DOHH2 (cell line): ENCODE data around the gene CENPC.

Experiments
- H3F3A ChIP-seq: fragments of 200-600 bp; sonication (generic), shearing (Covaris generic); 2 replicates; pipeline ENCODE4 v1.6.0; 2016; ENCODE audit warnings: antibody characterized with exemption, mild to moderate bottlenecking; ENCODE audit not compliant: control insufficient read depth, insufficient read depth
- H3K27ac ChIP-seq: fragments of 200-600 bp; sonication (generic); 2 replicates; pipeline ENCODE4 v1.5.1; 2014; ENCODE audit warnings: low read depth, mild to moderate bottlenecking, low read length, moderate library complexity
- H3K27me3 ChIP-seq: fragments of 200-600 bp; sonication (generic); 2 replicates; pipeline ENCODE4 v1.6.1; 2014; ENCODE audit warnings: mild to moderate bottlenecking, low read length, mixed read lengths; ENCODE audit not compliant: control insufficient read depth
- H3K36me3 ChIP-seq: fragments of 200-600 bp; sonication (generic); 2 replicates; pipeline ENCODE4 v1.6.1; 2014; ENCODE audit warnings: mild to moderate bottlenecking, low read length, moderate library complexity, mixed read lengths; ENCODE audit not compliant: control insufficient read depth
- H3K4me1 ChIP-seq: fragments of 200-600 bp; sonication (generic); 2 replicates; pipeline ENCODE4 v1.6.1; 2014; ENCODE audit warnings: mild to moderate bottlenecking, low read length, mixed read lengths; ENCODE audit not compliant: control insufficient read depth
- H3K4me2 ChIP-seq: fragments of 200-600 bp; sonication (generic); 2 replicates; pipeline ENCODE4 v1.6.0; 2014; ENCODE audit warnings: mild to moderate bottlenecking, low read length, moderate library complexity
- H3K4me3 ChIP-seq: fragments of 200-600 bp; sonication (generic); 2 replicates; pipeline ENCODE4 v1.5.1; 2014; ENCODE audit warnings: mild to moderate bottlenecking, low read length, mixed read lengths
- H3K79me2 ChIP-seq: fragments of 200-600 bp; sonication (generic); 2 replicates; pipeline ENCODE4 v1.6.1; 2014; ENCODE audit warnings: mild to moderate bottlenecking, low read length, mixed read lengths; ENCODE audit not compliant: control insufficient read depth
- H3K9me2 ChIP-seq: fragments of 200-600 bp; sonication (generic); replicated peaks from 2 replicates; pipeline ENCODE4 v1.6.1; 2014; ENCODE audit warnings: mild to moderate bottlenecking, low read length, mixed read lengths; ENCODE audit not compliant: control insufficient read depth
- H3K9me3 ChIP-seq: fragments of 200-600 bp; sonication (generic); 2 replicates; pipeline ENCODE4 v1.6.1; 2014; ENCODE audit warnings: antibody characterized with exemption, low read length, mixed read lengths; ENCODE audit not compliant: control insufficient read depth, insufficient read depth
- H4K20me1 ChIP-seq: fragments of 200-600 bp; sonication (generic); 2 replicates; pipeline ENCODE4 v1.6.0; 2014; ENCODE audit warnings: low read depth, mild to moderate bottlenecking, antibody characterized with exemption, low read length, moderate library complexity; ENCODE audit not compliant: control insufficient read depth, insufficient read depth
- CTCF ChIP-seq: fragments of 200-600 bp; sonication (generic); IDR thresholded peaks from one replicate; pipeline ENCODE4 v1.5.1; 2014; ENCODE audit warnings: antibody characterized with exemption, mild to moderate bottlenecking, low read depth, low read length; ENCODE audit not compliant: poor library complexity, severe bottlenecking
- EZH2phosphoT487 ChIP-seq: fragments of 200-600 bp; sonication (generic); IDR thresholded peaks from 2 replicates; pipeline ENCODE4 v1.6.1; 2017; ENCODE audit warnings: borderline replicate concordance, mild to moderate bottlenecking, antibody characterized with exemption, low read length, moderate library complexity, mixed read lengths

The CENPC gene

GRCh38 chr4:67565284-67565683 is 20.0 kb upstream of the CENPC start:
- peaks cover 76% of the 10 kb centered on the region for H3K36me3 ChIP-seq
- H3K4me3 ChIP-seq, result 0 out of 2 replicates have a peak overlapping the region, but pooled peaks have one; percentile 56
- peaks cover 98% of the 10 kb centered on the region for H3K79me2 ChIP-seq
- H3K4me2 ChIP-seq, result peak overlapping the region; percentile 77
- peaks cover 10% of the 10 kb centered on the region for H3F3A ChIP-seq
- no peaks in the 10 kb centered on the region for H3K27me3 ChIP-seq
- peaks cover 5% of the 10 kb centered on the region for H4K20me1 ChIP-seq
- no peaks in the 10 kb centered on the region for H3K9me2 ChIP-seq
- no peaks in the 10 kb centered on the region for H3K9me3 ChIP-seq
- H3K4me1 ChIP-seq, result peaks cover 85% of the 10 kb centered on the region
- TF ChIP-seq EZH2phosphoT487, result no peak
- no peak for TF ChIP-seq CTCF
- peak overlapping the region; percentile 58; the same call in 1 of the 2 replicates for H3K27ac ChIP-seq

GRCh38 chr4:67558493-67558892 is 13.2 kb upstream of the CENPC start, which contains the start of gene STAP1:
STAP1 (plus strand) TSS chr4:67558727; CDS start chr4:67558810, 83 bp downstream.
- H3K9me2 ChIP-seq, result no peaks in the 10 kb centered on the region
- no peaks in the 10 kb centered on the region for H3K9me3 ChIP-seq
- H3K27ac ChIP-seq, result peak within 1 kb of the TSS; percentile 79
- H3K4me3 ChIP-seq, result peak within 1 kb of the TSS; percentile 90
- TF ChIP-seq EZH2phosphoT487 (no peak), CTCF (no peak)
- H3K4me1 ChIP-seq, result peaks cover 72% of the 10 kb centered on the region
- H3K79me2 ChIP-seq, result peaks cover 62% of the 10 kb centered on the region
- peaks cover 32% of the 10 kb centered on the region for H3K36me3 ChIP-seq
- peaks cover 19% of the 10 kb centered on the region for H3F3A ChIP-seq
- peak within 1 kb of the TSS; percentile 77 for H3K4me2 ChIP-seq
- peaks cover 9% of the 10 kb centered on the region for H4K20me1 ChIP-seq
- H3K27me3 ChIP-seq, result no peaks in the 10 kb centered on the region

GRCh38 chr4:67556436-67556835 is 11.1 kb upstream of the CENPC start:
- TF ChIP-seq CTCF (no peak), EZH2phosphoT487 (no peak)
- Histone ChIP-seq H3K27me3 (no peaks in the 10 kb centered on the region), H4K20me1 (peaks cover 5% of the 10 kb centered on the region), H3K36me3 (peaks cover 19% of the 10 kb centered on the region), H3K4me3 (peak overlapping the region; percentile 90), H3K9me3 (no peaks in the 10 kb centered on the region), H3K9me2 (no peaks in the 10 kb centered on the region), H3K4me2 (peak overlapping the region; percentile 77), H3K79me2 (peaks cover 41% of the 10 kb centered on the region), H3K27ac (peak overlapping the region; percentile 79), H3K4me1 (peaks cover 78% of the 10 kb centered on the region), H3F3A (peaks cover 13% of the 10 kb centered on the region; the same call in 1 of the 2 replicates)
